Measurements from ENCODE around the gene SHMT1.
A peak's percentile ranks its signal among the peaks of the same experiment; 100 is the strongest.
"Not testable (repeated sequence)": the region's sequence is repeated elsewhere in the genome, so short reads cannot be mapped to it uniquely, and the experiment has no call there.

SHMT1 gene

DNA sequence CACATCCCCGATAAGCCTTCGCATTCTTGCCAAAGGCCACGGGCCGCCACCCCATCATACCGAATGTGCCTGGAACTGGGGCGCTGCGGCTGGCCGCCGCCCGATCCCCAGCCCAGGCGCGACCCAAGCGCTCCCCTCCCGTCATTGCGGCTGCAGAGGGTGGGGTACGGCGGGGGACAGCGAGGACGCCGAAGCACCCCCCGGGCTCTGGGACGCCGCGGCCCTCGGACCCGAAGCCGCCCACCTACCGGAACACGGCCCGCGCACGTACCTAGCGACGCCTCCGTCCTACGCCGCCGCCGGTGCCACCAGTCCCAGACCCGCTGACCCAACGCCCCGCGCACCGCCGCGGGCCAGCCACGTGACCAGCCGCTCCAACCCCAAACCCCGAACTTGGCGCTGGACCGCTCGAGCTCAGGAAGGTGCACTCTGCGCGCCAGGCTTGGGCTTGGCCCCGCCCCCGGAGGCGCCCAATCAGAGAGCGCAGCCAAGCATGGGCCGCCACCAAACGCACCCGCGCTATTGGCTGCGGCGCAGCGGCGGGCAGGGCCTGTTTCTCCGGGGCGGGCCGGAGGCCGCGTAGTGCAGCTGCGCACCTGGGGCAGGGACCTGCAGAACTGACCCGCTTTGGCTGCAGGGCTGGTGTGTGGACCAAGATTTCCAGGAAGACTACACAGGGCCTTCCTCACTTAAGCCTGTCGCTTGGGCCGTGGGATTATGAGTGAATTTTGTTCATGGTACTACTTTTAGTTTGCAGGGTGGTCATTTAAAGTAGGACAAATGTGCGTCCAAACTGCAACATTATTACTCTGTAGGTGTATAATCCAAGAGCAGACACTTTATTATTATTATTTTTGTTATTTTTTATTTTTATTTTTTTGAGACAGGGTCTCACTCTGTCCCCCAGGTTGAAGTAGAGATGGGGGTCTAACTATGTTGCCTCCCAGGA is at the start of gene SHMT1:
TSS of gene SHMT1 (minus strand) at position 450 of the 949 bp plus-strand sequence. CDS start 7,569 bp downstream, outside the sequence.
- no peak within 1 kb of the TSS for H3K27ac ChIP-seq (ENCODE audit: low read depth, low read length)

DNA sequence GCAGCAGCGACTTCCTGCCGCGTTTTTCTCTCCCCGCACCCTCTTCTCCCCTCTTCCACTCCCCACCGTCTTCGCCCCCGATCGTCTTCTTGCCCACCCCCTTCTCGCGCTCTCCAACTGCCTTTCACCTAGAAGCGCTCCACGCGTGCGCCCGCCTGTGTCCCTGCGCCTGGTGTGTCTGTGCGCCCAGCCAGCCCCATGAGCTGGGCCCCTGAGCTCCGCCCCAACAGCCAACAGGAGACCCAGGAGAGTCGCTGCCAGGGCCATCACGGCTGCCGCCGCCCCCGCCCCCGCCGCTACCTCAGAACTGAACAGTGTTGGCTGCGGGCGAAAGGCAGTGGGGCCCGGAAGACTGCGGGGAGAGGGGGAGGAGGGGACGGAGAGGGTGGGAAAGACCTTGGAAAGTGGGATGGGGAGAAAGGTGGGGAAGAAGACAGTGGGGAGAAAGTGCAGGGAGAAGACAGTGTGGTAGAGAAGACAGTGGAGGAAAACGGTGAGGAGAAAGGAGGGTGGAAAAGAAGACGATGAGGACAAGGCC is 48.7 kb upstream of the SHMT1 start:
- H3K79me2 ChIP-seq (ENCODE audit: control insufficient read depth, insufficient read depth, low read length, unreplicated experiment); H2AFZ ChIP-seq (ENCODE audit: low read length, unreplicated experiment); H3K4me1 ChIP-seq (ENCODE audit: control insufficient read depth, insufficient read depth, low read length, unreplicated experiment); H3K27me3 ChIP-seq (ENCODE audit: insufficient read depth, low read length); H3K36me3 ChIP-seq (ENCODE audit: insufficient read depth, low read length): not testable (repeated sequence)
- H3K4me3 ChIP-seq (ENCODE audit: low read depth, low read length), result peak overlapping the region; percentile 84
- H3K27ac ChIP-seq (ENCODE audit: low read depth, low read length), result peak overlapping the region; percentile 80

More for the DNA sequence above, at the start of gene SHMT1:
- peaks cover 12% of the 10 kb centered on the region for H3K79me2 ChIP-seq (ENCODE audit: control insufficient read depth, insufficient read depth, low read length, unreplicated experiment)
- H3K4me3 ChIP-seq (ENCODE audit: low read depth, low read length), result peak within 1 kb of the TSS; percentile 85
- peaks cover 4% of the 10 kb centered on the region for H3K4me1 ChIP-seq (ENCODE audit: control insufficient read depth, insufficient read depth, low read length, unreplicated experiment)
- H3K36me3 ChIP-seq (ENCODE audit: insufficient read depth, low read length), result no peaks in the 10 kb centered on the region
- no peaks in the 10 kb centered on the region for H3K27me3 ChIP-seq (ENCODE audit: insufficient read depth, low read length)
- H2AFZ ChIP-seq (ENCODE audit: low read length, unreplicated experiment), result peak within 1 kb of the TSS; percentile 41

DNA sequence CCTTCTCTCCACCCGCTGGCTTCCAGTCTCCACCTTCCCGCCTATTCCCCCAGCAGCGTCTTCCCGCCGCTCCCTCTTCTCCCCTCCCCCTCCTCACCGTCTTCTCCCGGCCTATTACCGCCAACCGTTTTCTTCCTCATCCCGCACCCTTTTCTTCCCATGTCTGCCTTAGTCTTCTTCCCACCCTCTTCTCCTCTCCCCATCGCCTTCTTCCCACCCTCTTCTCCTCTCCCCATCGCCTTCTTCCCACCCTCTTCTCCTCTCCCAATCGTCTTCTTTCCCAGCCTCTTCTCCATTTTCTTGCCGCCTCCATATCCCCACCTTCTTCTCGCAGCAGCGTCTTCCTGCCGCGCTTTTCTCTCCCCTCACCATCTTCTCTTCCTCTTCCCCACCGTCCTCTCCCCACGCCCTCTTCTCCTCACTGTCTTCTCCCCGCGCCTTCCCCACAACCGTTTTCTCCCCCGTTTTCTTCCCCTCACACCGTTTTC is 48.1 kb upstream of the SHMT1 start:
- Histone ChIP-seq H3K4me3 (ENCODE audit: low read depth, low read length) (peak overlapping the region; percentile 84), H3K27ac (ENCODE audit: low read depth, low read length) (peak overlapping the region; percentile 80)
- not testable (repeated sequence) for H3K27me3 ChIP-seq (ENCODE audit: insufficient read depth, low read length); H3K79me2 ChIP-seq (ENCODE audit: control insufficient read depth, insufficient read depth, low read length, unreplicated experiment); H2AFZ ChIP-seq (ENCODE audit: low read length, unreplicated experiment); H3K4me1 ChIP-seq (ENCODE audit: control insufficient read depth, insufficient read depth, low read length, unreplicated experiment); H3K36me3 ChIP-seq (ENCODE audit: insufficient read depth, low read length)

DNA sequence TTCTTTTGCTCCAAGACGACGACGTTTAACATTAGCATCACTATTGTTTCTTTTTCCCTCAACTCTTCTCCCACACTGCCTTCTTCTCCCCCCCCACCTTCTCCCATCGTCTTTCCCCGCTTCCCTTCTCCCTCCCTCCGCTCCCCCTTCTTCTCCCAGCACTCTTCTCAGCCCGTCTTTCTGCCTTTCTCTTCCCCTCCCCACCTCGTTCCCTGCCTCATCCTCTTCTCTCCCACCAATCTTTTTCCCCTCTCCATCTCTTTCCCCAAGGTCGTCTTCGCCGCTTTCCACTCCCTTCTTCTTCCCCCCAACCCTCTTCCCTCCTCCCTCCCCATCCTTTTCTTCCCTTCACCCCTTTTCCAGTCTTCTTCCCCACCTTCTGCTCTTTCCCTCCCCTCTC is 47.4 kb upstream of the SHMT1 start:
- not testable (repeated sequence) for H3K36me3 ChIP-seq (ENCODE audit: insufficient read depth, low read length); H3K79me2 ChIP-seq (ENCODE audit: control insufficient read depth, insufficient read depth, low read length, unreplicated experiment); H3K4me1 ChIP-seq (ENCODE audit: control insufficient read depth, insufficient read depth, low read length, unreplicated experiment); H2AFZ ChIP-seq (ENCODE audit: low read length, unreplicated experiment); H3K27me3 ChIP-seq (ENCODE audit: insufficient read depth, low read length)
- H3K4me3 ChIP-seq (ENCODE audit: low read depth, low read length), result peak overlapping the region; percentile 84
- peak overlapping the region; percentile 36 for H3K27ac ChIP-seq (ENCODE audit: low read depth, low read length)

DNA sequence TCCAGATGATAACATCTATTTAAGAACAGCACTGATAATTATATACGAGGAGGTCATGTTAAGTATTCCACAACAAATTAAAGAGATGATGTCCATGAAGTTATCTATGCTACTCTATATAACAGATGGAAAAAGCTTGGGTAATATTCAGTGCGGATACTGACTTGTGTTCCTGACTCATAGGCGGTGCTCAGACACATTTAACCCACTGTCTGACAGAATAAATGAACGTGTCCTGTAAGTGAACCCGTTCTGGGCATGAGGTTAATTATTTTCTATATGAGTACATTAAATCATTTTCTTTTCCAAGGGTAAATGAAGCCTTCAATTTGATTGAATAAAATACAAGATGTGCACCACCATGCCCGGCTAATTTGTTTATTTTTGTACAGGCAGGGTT is 46.0 kb upstream of the SHMT1 start:
- H2AFZ ChIP-seq (ENCODE audit: low read length, unreplicated experiment); H3K27ac ChIP-seq (ENCODE audit: low read depth, low read length); H3K36me3 ChIP-seq (ENCODE audit: insufficient read depth, low read length); H3K79me2 ChIP-seq (ENCODE audit: control insufficient read depth, insufficient read depth, low read length, unreplicated experiment); H3K27me3 ChIP-seq (ENCODE audit: insufficient read depth, low read length); H3K4me1 ChIP-seq (ENCODE audit: control insufficient read depth, insufficient read depth, low read length, unreplicated experiment): not testable (repeated sequence)
- H3K4me3 ChIP-seq (ENCODE audit: low read depth, low read length), result peak overlapping the region; percentile 53; the same call in 1 of the 2 replicates

DNA sequence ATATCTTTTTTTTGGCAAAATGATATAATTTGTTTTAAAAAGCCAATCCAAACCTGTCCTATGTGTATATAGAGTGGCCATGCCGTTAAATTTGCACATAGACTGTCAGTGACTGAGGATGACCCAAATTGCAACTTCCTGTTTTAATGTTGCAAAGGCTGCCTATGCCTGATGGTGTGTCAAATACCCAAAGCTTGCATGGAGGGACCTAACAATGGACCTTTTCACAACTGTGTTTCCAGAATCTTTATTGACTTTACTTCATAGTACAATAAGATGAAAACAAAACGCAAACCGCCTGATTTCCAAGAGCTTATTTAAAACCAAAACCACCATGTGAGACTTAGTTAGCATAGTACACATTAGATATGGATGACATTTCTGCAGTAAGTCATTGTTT is 45.6 kb upstream of the SHMT1 start:
- H3K27me3 ChIP-seq (ENCODE audit: insufficient read depth, low read length); H3K4me1 ChIP-seq (ENCODE audit: control insufficient read depth, insufficient read depth, low read length, unreplicated experiment); H2AFZ ChIP-seq (ENCODE audit: low read length, unreplicated experiment); H3K36me3 ChIP-seq (ENCODE audit: insufficient read depth, low read length); H3K27ac ChIP-seq (ENCODE audit: low read depth, low read length); H3K79me2 ChIP-seq (ENCODE audit: control insufficient read depth, insufficient read depth, low read length, unreplicated experiment): not testable (repeated sequence)
- peak overlapping the region; percentile 53; the same call in 1 of the 2 replicates for H3K4me3 ChIP-seq (ENCODE audit: low read depth, low read length)

DNA sequence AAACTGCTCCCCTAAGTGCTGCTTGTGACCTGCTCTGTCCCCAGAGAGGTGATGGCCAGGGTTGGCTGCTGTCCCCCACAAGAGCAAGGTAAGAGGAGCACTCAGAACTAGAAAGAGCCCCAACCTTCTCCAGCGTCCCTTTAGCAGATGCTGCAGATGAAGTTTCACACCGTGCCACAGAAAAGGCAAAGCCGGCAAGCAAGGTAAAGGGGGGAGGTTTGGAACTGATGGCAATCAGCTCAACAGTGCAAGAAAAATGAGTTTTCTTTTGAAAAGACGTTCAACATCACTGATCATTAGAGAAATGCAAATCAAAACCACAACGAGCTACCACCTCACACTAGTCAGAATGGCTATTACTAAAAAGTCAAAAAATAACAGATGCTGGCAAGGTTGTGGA is 40.3 kb upstream of the SHMT1 start:
- H3K4me1 ChIP-seq (ENCODE audit: control insufficient read depth, insufficient read depth, low read length, unreplicated experiment); H2AFZ ChIP-seq (ENCODE audit: low read length, unreplicated experiment); H3K79me2 ChIP-seq (ENCODE audit: control insufficient read depth, insufficient read depth, low read length, unreplicated experiment); H3K4me3 ChIP-seq (ENCODE audit: low read depth, low read length); H3K27ac ChIP-seq (ENCODE audit: low read depth, low read length); H3K27me3 ChIP-seq (ENCODE audit: insufficient read depth, low read length); H3K36me3 ChIP-seq (ENCODE audit: insufficient read depth, low read length): not testable (repeated sequence)

DNA sequence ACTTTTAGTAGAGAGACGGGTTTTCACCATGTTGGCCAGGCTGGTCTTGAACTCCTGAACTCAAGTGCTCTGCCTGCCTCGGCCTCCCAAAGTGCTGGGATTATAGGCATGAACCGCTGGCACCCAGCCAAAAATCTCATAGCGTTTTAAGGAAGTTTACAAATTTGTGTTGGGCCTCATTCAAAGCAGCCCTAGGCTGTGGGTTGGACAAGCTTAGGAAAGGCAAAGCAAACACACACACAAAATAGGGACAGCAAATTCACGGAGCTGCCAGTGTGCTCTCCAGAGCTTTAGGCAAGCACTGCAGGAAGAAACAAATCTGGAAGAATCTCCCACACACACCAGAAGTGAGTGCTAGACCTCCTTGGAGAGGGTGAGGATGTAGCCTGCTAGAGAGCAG is 39.8 kb upstream of the SHMT1 start:
- not testable (repeated sequence) for H3K4me3 ChIP-seq (ENCODE audit: low read depth, low read length); H3K27ac ChIP-seq (ENCODE audit: low read depth, low read length); H3K36me3 ChIP-seq (ENCODE audit: insufficient read depth, low read length); H2AFZ ChIP-seq (ENCODE audit: low read length, unreplicated experiment); H3K27me3 ChIP-seq (ENCODE audit: insufficient read depth, low read length); H3K4me1 ChIP-seq (ENCODE audit: control insufficient read depth, insufficient read depth, low read length, unreplicated experiment); H3K79me2 ChIP-seq (ENCODE audit: control insufficient read depth, insufficient read depth, low read length, unreplicated experiment)

DNA sequence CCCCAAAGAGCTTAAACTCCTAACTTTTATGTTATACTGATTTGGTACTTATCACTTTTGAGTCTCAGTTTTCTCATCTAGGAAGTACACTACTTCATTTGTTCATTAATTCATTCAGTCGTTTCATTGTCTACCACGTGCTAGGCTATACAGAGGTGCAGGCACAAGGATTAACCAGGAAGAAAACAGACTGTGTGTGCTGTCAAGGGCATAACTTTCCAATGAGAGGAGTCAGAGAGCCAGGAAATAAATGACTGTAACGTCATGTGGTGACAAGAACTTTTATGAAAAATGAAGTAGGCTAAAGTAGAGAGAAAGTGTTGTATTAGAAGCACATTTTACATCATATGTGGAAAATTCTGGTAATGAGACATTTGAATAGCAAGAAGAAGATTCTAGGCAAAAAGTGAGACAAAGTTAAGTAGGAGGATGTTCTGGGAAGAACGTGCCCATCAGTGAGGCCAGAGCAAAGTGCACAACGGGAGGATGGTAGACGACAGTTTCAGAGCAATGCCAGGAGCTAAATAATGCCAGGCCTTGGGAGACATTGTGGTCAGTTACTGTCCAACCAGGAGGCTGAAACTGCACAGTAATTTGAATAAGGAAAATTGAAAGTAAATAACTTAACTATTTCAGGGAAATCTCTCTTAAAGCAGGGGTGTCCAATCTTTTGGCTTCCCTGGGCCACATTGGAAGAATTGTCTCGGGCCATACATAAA is 38.7 kb upstream of the SHMT1 start:
- H3K27me3 ChIP-seq (ENCODE audit: insufficient read depth, low read length); H2AFZ ChIP-seq (ENCODE audit: low read length, unreplicated experiment); H3K4me3 ChIP-seq (ENCODE audit: low read depth, low read length); H3K4me1 ChIP-seq (ENCODE audit: control insufficient read depth, insufficient read depth, low read length, unreplicated experiment); H3K36me3 ChIP-seq (ENCODE audit: insufficient read depth, low read length); H3K27ac ChIP-seq (ENCODE audit: low read depth, low read length); H3K79me2 ChIP-seq (ENCODE audit: control insufficient read depth, insufficient read depth, low read length, unreplicated experiment): not testable (repeated sequence)

DNA sequence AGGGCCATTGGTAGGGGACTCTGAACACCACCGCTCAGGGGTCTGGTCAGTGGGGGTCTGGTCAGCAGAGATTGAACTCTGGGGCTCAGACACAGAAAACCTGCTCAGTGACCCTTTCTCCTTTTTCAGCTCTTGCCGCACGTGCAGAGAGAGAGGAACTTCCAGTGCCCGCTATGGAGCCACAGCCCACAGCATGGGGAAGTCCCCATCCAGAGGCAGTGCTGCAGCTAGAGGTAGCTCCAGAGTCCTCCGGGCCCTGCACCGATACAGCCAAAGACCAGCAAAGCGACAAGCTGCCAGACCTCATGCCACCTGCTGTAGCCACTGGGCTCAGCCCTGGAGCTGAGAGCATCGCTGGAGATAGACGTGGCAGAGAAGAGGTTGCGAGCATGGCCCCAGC is 25.4 kb upstream of the SHMT1 start:
- not testable (repeated sequence) for H3K4me1 ChIP-seq (ENCODE audit: control insufficient read depth, insufficient read depth, low read length, unreplicated experiment); H3K79me2 ChIP-seq (ENCODE audit: control insufficient read depth, insufficient read depth, low read length, unreplicated experiment); H2AFZ ChIP-seq (ENCODE audit: low read length, unreplicated experiment); H3K27me3 ChIP-seq (ENCODE audit: insufficient read depth, low read length); H3K4me3 ChIP-seq (ENCODE audit: low read depth, low read length); H3K27ac ChIP-seq (ENCODE audit: low read depth, low read length); H3K36me3 ChIP-seq (ENCODE audit: insufficient read depth, low read length)

Data from ACC112 (cell line).